Tibial nerve (tissue), 3 donors: Measurements from ENCODE around the gene BPIFB3.

Source experiments
- POLR2A ChIP-seq, 2 donors: fragments of 450-650 bp; IDR thresholded peaks; one replicate each; pipeline ENCODE4 v1.6.1; 2017; ENCODE audit warnings: antibody characterized with exemption in 2 of 2, mild to moderate bottlenecking in 2 of 2, moderate library complexity in 2 of 2
- TF ChIP-seq, protein P1 (sequence below), 5 experiments: fragments of 200-600 bp in 3 of 5; fragments of 450-650 bp in 2 of 5; sonication (generic) in 3 of 5; IDR thresholded peaks; one replicate each; pipeline ENCODE4 v1.5.1; 2016 to 2019; ENCODE audit warnings: antibody characterized with exemption in 5 of 5, mild to moderate bottlenecking in 3 of 5, moderate library complexity in 2 of 5

DNA sequence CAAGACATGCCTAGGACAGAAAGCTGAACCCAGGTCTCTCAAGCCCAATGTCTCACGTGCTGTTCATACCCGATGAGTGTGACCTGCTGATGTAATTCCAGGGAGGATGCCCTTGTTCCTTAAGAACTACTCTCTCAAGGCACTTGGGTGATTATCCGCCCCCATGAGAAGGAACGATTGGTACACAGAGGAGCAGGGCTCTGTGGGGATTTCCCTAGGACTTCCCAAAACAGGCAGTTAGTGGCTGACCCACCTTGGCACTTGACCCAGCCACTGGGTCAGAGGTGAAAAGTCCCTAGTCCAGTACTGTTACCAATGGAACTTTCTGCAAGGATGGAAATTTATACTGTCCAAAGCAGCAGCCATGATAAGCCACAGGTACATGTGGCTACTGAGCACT lies 31.4 kb upstream of the BPIFB3 start:
- TF ChIP-seq, protein P1, sequence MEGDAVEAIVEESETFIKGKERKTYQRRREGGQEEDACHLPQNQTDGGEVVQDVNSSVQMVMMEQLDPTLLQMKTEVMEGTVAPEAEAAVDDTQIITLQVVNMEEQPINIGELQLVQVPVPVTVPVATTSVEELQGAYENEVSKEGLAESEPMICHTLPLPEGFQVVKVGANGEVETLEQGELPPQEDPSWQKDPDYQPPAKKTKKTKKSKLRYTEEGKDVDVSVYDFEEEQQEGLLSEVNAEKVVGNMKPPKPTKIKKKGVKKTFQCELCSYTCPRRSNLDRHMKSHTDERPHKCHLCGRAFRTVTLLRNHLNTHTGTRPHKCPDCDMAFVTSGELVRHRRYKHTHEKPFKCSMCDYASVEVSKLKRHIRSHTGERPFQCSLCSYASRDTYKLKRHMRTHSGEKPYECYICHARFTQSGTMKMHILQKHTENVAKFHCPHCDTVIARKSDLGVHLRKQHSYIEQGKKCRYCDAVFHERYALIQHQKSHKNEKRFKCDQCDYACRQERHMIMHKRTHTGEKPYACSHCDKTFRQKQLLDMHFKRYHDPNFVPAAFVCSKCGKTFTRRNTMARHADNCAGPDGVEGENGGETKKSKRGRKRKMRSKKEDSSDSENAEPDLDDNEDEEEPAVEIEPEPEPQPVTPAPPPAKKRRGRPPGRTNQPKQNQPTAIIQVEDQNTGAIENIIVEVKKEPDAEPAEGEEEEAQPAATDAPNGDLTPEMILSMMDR (IDR thresholded peaks at IDR 0.05): no peak
- TF ChIP-seq POLR2A (IDR thresholded peaks at IDR 0.05): no peak
